Neural progenitor cell (in vitro differentiated cells): ENCODE measurements around the gene PTRH1.
A peak's percentile ranks its signal among the peaks of the same experiment; 100 is the strongest.

Source experiments
- CTCF ChIP-seq: fragments of 200-600 bp; sonication (generic); IDR thresholded peaks from 2 replicates; pipeline ENCODE4 v1.5.1; 2017; ENCODE audit warnings: antibody characterized with exemption, mild to moderate bottlenecking
- EZH2 ChIP-seq: fragments of 200-600 bp; sonication (generic); IDR thresholded peaks from 2 replicates; pipeline ENCODE4 v1.6.1; 2017; ENCODE audit warnings: antibody characterized with exemption, mild to moderate bottlenecking, moderate library complexity
- EZH2phosphoT487 ChIP-seq: fragments of 200-600 bp; sonication (generic); IDR thresholded peaks from 2 replicates; pipeline ENCODE4 v1.6.1; 2017; ENCODE audit warnings: antibody characterized with exemption

- TF ChIP-seq CTCF (peak; percentile 10), EZH2 (no peak), EZH2phosphoT487 (no peak)
Observed at GRCh38 chr9:127698985-127699670, 16.3 kb downstream of the PTRH1 start.
